Neural cell (in vitro differentiated cells): ENCODE data around the gene ANKS1A. TPM values are rescaled to one million over a fixed set of nuclear protein-coding genes. Genes with fewer than 3 reads are reported as not detected.

ENCODE experiments used
- H2AFZ ChIP-seq: fragments of 200-600, 300-800 bp; sonication (generic), shearing (Covaris generic); 2 replicates; pipeline ENCODE4 v1.6.0; 2014; ENCODE audit warnings: low read depth, mild to moderate bottlenecking, antibody characterized with exemption, low read length, moderate library complexity
- H3F3A ChIP-seq: fragments of 200-600 bp; shearing (Covaris generic); 2 replicates; pipeline ENCODE4 v1.6.1; 2016; ENCODE audit warnings: mild to moderate bottlenecking, moderate library complexity, mixed read lengths, antibody characterized with exemption, low read length; ENCODE audit not compliant: insufficient read depth, poor library complexity, severe bottlenecking
- H3K27ac ChIP-seq: fragments of 200-600, 300-800 bp; sonication (generic), shearing (Covaris generic); 2 replicates; pipeline ENCODE4 v1.5.1; 2014; ENCODE audit warnings: mild to moderate bottlenecking, low read length, moderate library complexity
- H3K27me3 ChIP-seq: fragments of 300-800, 200-600 bp; sonication (generic), shearing (Covaris generic); 2 replicates; pipeline ENCODE4 v1.6.0; 2014; ENCODE audit warnings: mild to moderate bottlenecking, low read depth, low read length, moderate library complexity; ENCODE audit not compliant: insufficient read depth
- H3K36me3 ChIP-seq: fragments of 300-800, 200-600 bp; sonication (generic), shearing (Covaris generic); 2 replicates; pipeline ENCODE4 v1.5.1; 2014; ENCODE audit warnings: mild to moderate bottlenecking, antibody characterized with exemption, low read length, moderate library complexity; ENCODE audit not compliant: insufficient read depth
- H3K4me2 ChIP-seq: fragments of 300-800, 200-600 bp; sonication (generic), shearing (Covaris generic); 2 replicates; pipeline ENCODE4 v1.6.0; 2014; ENCODE audit warnings: mild to moderate bottlenecking, low read length
- H3K4me3 ChIP-seq: fragments of 300-800, 200-600 bp; sonication (generic), shearing (Covaris generic); 2 replicates; pipeline ENCODE4 v1.5.1; 2014; ENCODE audit warnings: mild to moderate bottlenecking, low read length, moderate library complexity
- H3K79me2 ChIP-seq: fragments of 200-600 bp; shearing (Covaris generic); replicated peaks from 2 replicates; pipeline ENCODE4 v1.6.0; 2014; ENCODE audit warnings: mild to moderate bottlenecking, low read length, moderate library complexity; ENCODE audit not compliant: insufficient read depth
- H3K9ac ChIP-seq: fragments of 300-800, 200-600 bp; sonication (generic), shearing (Covaris generic); 2 replicates; pipeline ENCODE4 v1.6.1; 2016; ENCODE audit warnings: mild to moderate bottlenecking, low read length, mixed read lengths
- H3K9me2 ChIP-seq: fragments of 200-600 bp; shearing (Covaris generic); 2 replicates; pipeline ENCODE4 v1.6.1; 2016; ENCODE audit warnings: mild to moderate bottlenecking, low read length, mixed read lengths; ENCODE audit not compliant: insufficient read depth
- H3K9me3 ChIP-seq: fragments of 200-600, 300-800 bp; sonication (generic), shearing (Covaris generic); 2 replicates; pipeline ENCODE4 v1.6.1; 2016; ENCODE audit warnings: mild to moderate bottlenecking, mixed run types, low read length, moderate library complexity, mixed read lengths
- H4K20me1 ChIP-seq: fragments of 200-600 bp; shearing (Covaris generic); 2 replicates; pipeline ENCODE4 v1.6.1; 2016; ENCODE audit warnings: mild to moderate bottlenecking, mixed run types; ENCODE audit not compliant: insufficient read depth
- EZH2 ChIP-seq: fragments of 200-600, 300-800 bp; shearing (Covaris generic), sonication (generic); IDR thresholded peaks from 2 replicates; pipeline ENCODE4 v1.6.1; 2014; ENCODE audit warnings: antibody characterized with exemption, low read length, borderline replicate concordance, mild to moderate bottlenecking; ENCODE audit not compliant: insufficient read depth, poor library complexity, severe bottlenecking
- MXI1 ChIP-seq: fragments of 450-650 bp; conservative IDR thresholded peaks from 2 replicates; pipeline ENCODE4 v1.6.1; 2014; ENCODE audit warnings: antibody characterized with exemption, mild to moderate bottlenecking; ENCODE audit not compliant: poor library complexity, severe bottlenecking
- SMC3 ChIP-seq: fragments of 450-650 bp; conservative IDR thresholded peaks from 2 replicates; pipeline ENCODE4 v1.6.1; 2014; ENCODE audit warnings: antibody characterized with exemption, mild to moderate bottlenecking, moderate library complexity; ENCODE audit not compliant: poor library complexity
- TAF1 ChIP-seq: IDR thresholded peaks from 2 replicates; pipeline ENCODE4 v1.6.1; 2012; ENCODE audit warnings: low read depth
- polyA plus RNA-seq: library from polyadenylated mRNA; depleted of rRNA; stranded (reverse); fragments of >200 nt; gene quantifications from 2 replicates; pipeline ENCODE4 v1.2.3, GENCODE V29; 2014
- TF ChIP-seq, protein P1 (sequence below): IDR thresholded peaks from 2 replicates; pipeline ENCODE4 v1.6.1; 2012; ENCODE audit warnings: borderline replicate concordance
- TF ChIP-seq, protein P2 (sequence below): fragments of 450-650 bp; IDR thresholded peaks from 2 replicates; pipeline ENCODE4 v1.5.1; 2014; ENCODE audit warnings: antibody characterized with exemption, mild to moderate bottlenecking, moderate library complexity; ENCODE audit not compliant: poor library complexity, severe bottlenecking

ANKS1A gene
- polyA plus RNA-seq, 1 donor from 2014 or later = 22.6 TPM

DNA sequence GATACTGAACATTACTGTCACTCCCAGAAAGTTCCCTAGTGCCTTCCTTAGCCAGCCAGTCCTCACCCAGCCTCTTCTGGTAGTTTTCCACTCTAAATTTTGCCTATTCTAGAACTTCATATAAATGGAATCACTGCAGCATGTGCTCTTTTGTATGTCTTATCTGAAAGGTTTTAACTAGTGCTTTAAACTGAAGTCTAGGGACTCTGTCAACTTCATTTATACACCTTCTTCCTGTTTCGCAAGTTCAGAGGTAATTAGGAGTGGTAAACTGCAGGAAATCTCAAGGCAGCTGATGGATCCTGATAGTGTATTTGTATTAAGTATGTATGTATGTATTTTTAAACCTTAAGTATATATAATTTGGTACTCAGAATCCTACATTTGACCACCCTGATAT, 157.8 kb downstream of the ANKS1A start:
- H3K27me3 ChIP-seq = no peaks in the 10 kb centered on the region
- H2AFZ ChIP-seq = no peak overlapping the region
- H3K9me3 ChIP-seq = no peaks in the 10 kb centered on the region
- no peak overlapping the region for H3K4me3 ChIP-seq
- no peaks in the 10 kb centered on the region for H3K9me2 ChIP-seq
- H3K9ac ChIP-seq = no peak overlapping the region
- no peak overlapping the region for H3K27ac ChIP-seq
- H3K4me2 ChIP-seq = no peak overlapping the region
- H3K36me3 ChIP-seq = no peaks in the 10 kb centered on the region
- H4K20me1 ChIP-seq = no peaks in the 10 kb centered on the region
- TF ChIP-seq SMC3 = no peak
- TF ChIP-seq, protein P1, sequence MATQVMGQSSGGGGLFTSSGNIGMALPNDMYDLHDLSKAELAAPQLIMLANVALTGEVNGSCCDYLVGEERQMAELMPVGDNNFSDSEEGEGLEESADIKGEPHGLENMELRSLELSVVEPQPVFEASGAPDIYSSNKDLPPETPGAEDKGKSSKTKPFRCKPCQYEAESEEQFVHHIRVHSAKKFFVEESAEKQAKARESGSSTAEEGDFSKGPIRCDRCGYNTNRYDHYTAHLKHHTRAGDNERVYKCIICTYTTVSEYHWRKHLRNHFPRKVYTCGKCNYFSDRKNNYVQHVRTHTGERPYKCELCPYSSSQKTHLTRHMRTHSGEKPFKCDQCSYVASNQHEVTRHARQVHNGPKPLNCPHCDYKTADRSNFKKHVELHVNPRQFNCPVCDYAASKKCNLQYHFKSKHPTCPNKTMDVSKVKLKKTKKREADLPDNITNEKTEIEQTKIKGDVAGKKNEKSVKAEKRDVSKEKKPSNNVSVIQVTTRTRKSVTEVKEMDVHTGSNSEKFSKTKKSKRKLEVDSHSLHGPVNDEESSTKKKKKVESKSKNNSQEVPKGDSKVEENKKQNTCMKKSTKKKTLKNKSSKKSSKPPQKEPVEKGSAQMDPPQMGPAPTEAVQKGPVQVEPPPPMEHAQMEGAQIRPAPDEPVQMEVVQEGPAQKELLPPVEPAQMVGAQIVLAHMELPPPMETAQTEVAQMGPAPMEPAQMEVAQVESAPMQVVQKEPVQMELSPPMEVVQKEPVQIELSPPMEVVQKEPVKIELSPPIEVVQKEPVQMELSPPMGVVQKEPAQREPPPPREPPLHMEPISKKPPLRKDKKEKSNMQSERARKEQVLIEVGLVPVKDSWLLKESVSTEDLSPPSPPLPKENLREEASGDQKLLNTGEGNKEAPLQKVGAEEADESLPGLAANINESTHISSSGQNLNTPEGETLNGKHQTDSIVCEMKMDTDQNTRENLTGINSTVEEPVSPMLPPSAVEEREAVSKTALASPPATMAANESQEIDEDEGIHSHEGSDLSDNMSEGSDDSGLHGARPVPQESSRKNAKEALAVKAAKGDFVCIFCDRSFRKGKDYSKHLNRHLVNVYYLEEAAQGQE = no peak
- TF ChIP-seq MXI1 = no peak
- no peak for TF ChIP-seq TAF1
- TF ChIP-seq EZH2 = no peak
- TF ChIP-seq, protein P2, sequence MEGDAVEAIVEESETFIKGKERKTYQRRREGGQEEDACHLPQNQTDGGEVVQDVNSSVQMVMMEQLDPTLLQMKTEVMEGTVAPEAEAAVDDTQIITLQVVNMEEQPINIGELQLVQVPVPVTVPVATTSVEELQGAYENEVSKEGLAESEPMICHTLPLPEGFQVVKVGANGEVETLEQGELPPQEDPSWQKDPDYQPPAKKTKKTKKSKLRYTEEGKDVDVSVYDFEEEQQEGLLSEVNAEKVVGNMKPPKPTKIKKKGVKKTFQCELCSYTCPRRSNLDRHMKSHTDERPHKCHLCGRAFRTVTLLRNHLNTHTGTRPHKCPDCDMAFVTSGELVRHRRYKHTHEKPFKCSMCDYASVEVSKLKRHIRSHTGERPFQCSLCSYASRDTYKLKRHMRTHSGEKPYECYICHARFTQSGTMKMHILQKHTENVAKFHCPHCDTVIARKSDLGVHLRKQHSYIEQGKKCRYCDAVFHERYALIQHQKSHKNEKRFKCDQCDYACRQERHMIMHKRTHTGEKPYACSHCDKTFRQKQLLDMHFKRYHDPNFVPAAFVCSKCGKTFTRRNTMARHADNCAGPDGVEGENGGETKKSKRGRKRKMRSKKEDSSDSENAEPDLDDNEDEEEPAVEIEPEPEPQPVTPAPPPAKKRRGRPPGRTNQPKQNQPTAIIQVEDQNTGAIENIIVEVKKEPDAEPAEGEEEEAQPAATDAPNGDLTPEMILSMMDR = no peak
- H3K79me2 ChIP-seq = no peaks in the 10 kb centered on the region
- H3F3A ChIP-seq = no peaks in the 10 kb centered on the region

DNA sequence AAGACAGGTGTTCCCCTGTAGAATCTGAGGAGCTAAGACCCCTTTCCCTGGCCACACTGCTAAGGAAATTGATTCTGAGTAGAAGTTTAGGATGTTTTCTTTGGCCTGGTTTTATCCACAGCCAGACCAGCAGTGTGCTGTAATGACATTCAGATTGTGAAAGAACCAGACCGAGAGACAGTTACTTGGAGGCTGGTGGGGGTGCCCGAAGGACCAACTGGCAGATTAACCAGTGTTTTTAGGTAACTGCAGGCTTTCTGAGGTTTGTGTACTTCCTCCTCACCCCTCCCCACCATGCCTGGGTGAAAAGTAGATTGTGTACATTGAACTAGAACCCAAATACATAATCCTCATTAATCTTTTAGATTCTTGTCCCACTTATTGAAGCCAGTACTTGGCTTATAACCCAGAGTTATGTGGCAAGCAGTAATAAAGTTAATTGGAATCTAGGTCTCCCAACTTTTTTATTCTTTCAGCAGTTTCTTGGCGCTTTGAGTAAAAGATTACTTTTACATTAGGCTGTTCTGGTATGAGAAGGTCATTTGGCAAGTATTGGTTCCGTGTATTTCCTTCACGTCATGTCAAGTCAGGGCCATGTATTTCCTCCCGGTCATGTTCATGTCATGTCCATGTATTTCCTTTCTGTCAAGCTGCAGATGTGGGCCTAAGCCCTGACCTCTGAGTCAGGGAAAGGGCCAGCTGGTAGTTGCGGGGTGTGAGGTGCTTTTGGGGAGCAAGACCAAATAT, 158.4 kb downstream of the ANKS1A start:
- no peak overlapping the region for H3K9ac ChIP-seq
- no peaks in the 10 kb centered on the region for H3K36me3 ChIP-seq
- no peaks in the 10 kb centered on the region for H3K9me2 ChIP-seq
- no peak overlapping the region for H3K4me2 ChIP-seq
- H3K79me2 ChIP-seq = no peaks in the 10 kb centered on the region
- H3K27ac ChIP-seq = no peak overlapping the region
- H2AFZ ChIP-seq = no peak overlapping the region
- no peaks in the 10 kb centered on the region for H3K27me3 ChIP-seq
- no peak overlapping the region for H3K4me3 ChIP-seq
- TF ChIP-seq SMC3 = no peak
- no peak for TF ChIP-seq EZH2
- TF ChIP-seq, protein P2 = no peak
- H3K9me3 ChIP-seq = no peaks in the 10 kb centered on the region
- H3F3A ChIP-seq = no peaks in the 10 kb centered on the region
- no peaks in the 10 kb centered on the region for H4K20me1 ChIP-seq
